GM21390 (cell line): ENCODE measurements around the gene ODAD4.

Source experiments
- ATAC-seq: cut with Tn5 transposase; IDR thresholded peaks from one replicate; pipeline ENCODE4 v1.9.1; 2021; ENCODE audit not compliant: unreplicated experiment

Gene ODAD4

GRCh38 chr17:41939044-41939692 lies 8.8 kb downstream of the ODAD4 start:
- ATAC-seq: no peak

- ATAC-seq: no peak
Measured at GRCh38 chr17:41939693-41940090, 9.3 kb downstream of the ODAD4 start.

- no peak for ATAC-seq
Measured at GRCh38 chr17:41941168-41941567, 10.8 kb downstream of the ODAD4 start.

- no peak for ATAC-seq
Measured at GRCh38 chr17:41942626-41943373, 12.4 kb downstream of the ODAD4 start.

GRCh38 chr17:41943492-41943891 lies 13.1 kb downstream of the ODAD4 start:
- ATAC-seq: no peak

GRCh38 chr17:41944943-41945342 lies 14.5 kb downstream of the ODAD4 start:
- no peak for ATAC-seq

GRCh38 chr17:41948762-41949460 lies 18.5 kb downstream of the ODAD4 start:
- ATAC-seq: no peak

- ATAC-seq: no peak
Measured at GRCh38 chr17:41956522-41956921, 26.1 kb downstream of the ODAD4 start.

GRCh38 chr17:41957031-41957868 lies 26.8 kb downstream of the ODAD4 start:
- no peak for ATAC-seq

- ATAC-seq: no peak
Measured at GRCh38 chr17:41957869-41958439, 27.5 kb downstream of the ODAD4 start.

GRCh38 chr17:41959030-41959335 lies 28.6 kb downstream of the ODAD4 start:
- no peak for ATAC-seq

- ATAC-seq: no peak
Measured at GRCh38 chr17:41959336-41960095, 29.1 kb downstream of the ODAD4 start.

- no peak for ATAC-seq
Measured at GRCh38 chr17:41962111-41962510, 31.7 kb downstream of the ODAD4 start.

- ATAC-seq: no peak
Measured at GRCh38 chr17:41962768-41963434, 32.5 kb downstream of the ODAD4 start.

- ATAC-seq: no peak
Measured at GRCh38 chr17:41965694-41966462, 35.5 kb downstream of the ODAD4 start.

GRCh38 chr17:41966463-41967140 lies 36.2 kb downstream of the ODAD4 start, which contains the start of gene CNP:
TSS of gene CNP (plus strand) at chr17:41966795. CDS start at chr17:41966885, 90 bp downstream.
- ATAC-seq: peak; percentile 61

GRCh38 chr17:41967141-41967920 lies 36.9 kb downstream of the ODAD4 start:
- ATAC-seq: peak; percentile 8
